Measurements from ENCODE around the gene DDX51.

DDX51 gene

GRCh38 chr12:132182711-132183365 lies 38.7 kb upstream of the DDX51 start:
- Mint-ChIP-seq H3K4me3 (no peak overlapping the region), H3K27ac (no peak overlapping the region), H3K9me3 (no peaks in the 10 kb centered on the region), H3K36me3 (ENCODE audit: low read depth) (no peaks in the 10 kb centered on the region), H3K4me1 (peaks cover 41% of the 10 kb centered on the region), H3K27me3 (peaks cover 4% of the 10 kb centered on the region)
- no peak for ATAC-seq
- no peak for DNase-seq

- H3K27me3 Mint-ChIP-seq: peaks cover 4% of the 10 kb centered on the region
- H3K27ac Mint-ChIP-seq: no peak overlapping the region
- no peak for DNase-seq
These were observed 38.1 kb upstream of the DDX51 start for GRCh38 chr12:132182206-132182710.

GRCh38 chr12:132181570-132182200 lies 37.6 kb upstream of the DDX51 start:
- Mint-ChIP-seq H3K4me3 (no peak overlapping the region), H3K9me3 (no peaks in the 10 kb centered on the region), H3K36me3 (ENCODE audit: low read depth) (no peaks in the 10 kb centered on the region), H3K27ac (no peak overlapping the region), H3K27me3 (peaks cover 6% of the 10 kb centered on the region), H3K4me1 (peaks cover 31% of the 10 kb centered on the region)
- no peak for DNase-seq
- ATAC-seq: no peak

More at GRCh38 chr12:132182206-132182710, 38.1 kb upstream of the DDX51 start:
- no peak for ATAC-seq
- Mint-ChIP-seq H3K9me3 (no peaks in the 10 kb centered on the region), H3K4me3 (no peak overlapping the region), H3K4me1 (peaks cover 36% of the 10 kb centered on the region), H3K36me3 (ENCODE audit: low read depth) (no peaks in the 10 kb centered on the region)

- Mint-ChIP-seq H3K4me1 (peaks cover 23% of the 10 kb centered on the region), H3K27ac (no peak overlapping the region), H3K4me3 (no peak overlapping the region), H3K9me3 (no peaks in the 10 kb centered on the region), H3K27me3 (peaks cover 4% of the 10 kb centered on the region), H3K36me3 (ENCODE audit: low read depth) (no peaks in the 10 kb centered on the region)
- DNase-seq (no peak), ATAC-seq (no peak)
These were observed 36.8 kb upstream of the DDX51 start for GRCh38 chr12:132180648-132181546.

GRCh38 chr12:132179431-132180362 lies 35.6 kb upstream of the DDX51 start:
- H3K27ac Mint-ChIP-seq: no peak overlapping the region
- ATAC-seq (no peak), DNase-seq (no peak)
- H3K36me3 Mint-ChIP-seq (ENCODE audit: low read depth): no peaks in the 10 kb centered on the region
- peaks cover 1% of the 10 kb centered on the region for H3K27me3 Mint-ChIP-seq
- no peak overlapping the region for H3K4me3 Mint-ChIP-seq
- peaks cover 15% of the 10 kb centered on the region for H3K4me1 Mint-ChIP-seq
- H3K9me3 Mint-ChIP-seq: no peaks in the 10 kb centered on the region

- Mint-ChIP-seq H3K36me3 (ENCODE audit: low read depth) (no peaks in the 10 kb centered on the region), H3K4me3 (peak overlapping the region; percentile 34), H3K9me3 (no peaks in the 10 kb centered on the region), H3K27ac (no peak overlapping the region), H3K4me1 (peaks cover 19% of the 10 kb centered on the region), H3K27me3 (peaks cover 1% of the 10 kb centered on the region)
- peak; percentile 25 for DNase-seq
- ATAC-seq: no peak
These were observed 34.8 kb upstream of the DDX51 start for GRCh38 chr12:132178801-132179401.

- Mint-ChIP-seq H3K27me3 (peaks cover 4% of the 10 kb centered on the region), H3K9me3 (no peaks in the 10 kb centered on the region), H3K27ac (no peak overlapping the region), H3K4me1 (peaks cover 19% of the 10 kb centered on the region), H3K36me3 (ENCODE audit: low read depth) (no peaks in the 10 kb centered on the region), H3K4me3 (no peak overlapping the region)
- no peak for DNase-seq
- no peak for ATAC-seq
These were observed 34.2 kb upstream of the DDX51 start for GRCh38 chr12:132178316-132178715.

GRCh38 chr12:132176920-132177551 lies 32.9 kb upstream of the DDX51 start:
- Mint-ChIP-seq H3K4me3 (no peak overlapping the region), H3K9me3 (no peaks in the 10 kb centered on the region), H3K27me3 (peaks cover 6% of the 10 kb centered on the region), H3K27ac (no peak overlapping the region), H3K36me3 (ENCODE audit: low read depth) (no peaks in the 10 kb centered on the region), H3K4me1 (peaks cover 25% of the 10 kb centered on the region)
- DNase-seq: no peak
- ATAC-seq: no peak

GRCh38 chr12:132176385-132176919 lies 32.3 kb upstream of the DDX51 start:
- no peak overlapping the region for H3K27ac Mint-ChIP-seq
- ATAC-seq (no peak), DNase-seq (no peak)
- no peaks in the 10 kb centered on the region for H3K36me3 Mint-ChIP-seq (ENCODE audit: low read depth)
- no peak overlapping the region for H3K4me3 Mint-ChIP-seq
- H3K27me3 Mint-ChIP-seq: peaks cover 6% of the 10 kb centered on the region
- no peaks in the 10 kb centered on the region for H3K9me3 Mint-ChIP-seq
- peaks cover 25% of the 10 kb centered on the region for H3K4me1 Mint-ChIP-seq

GRCh38 chr12:132175496-132176384 lies 31.6 kb upstream of the DDX51 start:
- H3K36me3 Mint-ChIP-seq (ENCODE audit: low read depth): no peaks in the 10 kb centered on the region
- H3K9me3 Mint-ChIP-seq: no peaks in the 10 kb centered on the region
- no peak overlapping the region for H3K27ac Mint-ChIP-seq
- peaks cover 6% of the 10 kb centered on the region for H3K27me3 Mint-ChIP-seq
- ATAC-seq: no peak
- DNase-seq: no peak
- no peak overlapping the region for H3K4me3 Mint-ChIP-seq
- H3K4me1 Mint-ChIP-seq: peaks cover 25% of the 10 kb centered on the region

- Mint-ChIP-seq H3K4me3 (no peak overlapping the region), H3K4me1 (peaks cover 25% of the 10 kb centered on the region), H3K36me3 (ENCODE audit: low read depth) (no peaks in the 10 kb centered on the region), H3K27ac (no peak overlapping the region), H3K9me3 (no peaks in the 10 kb centered on the region), H3K27me3 (peaks cover 6% of the 10 kb centered on the region)
- ATAC-seq: no peak
- DNase-seq: no peak
These were observed 30.8 kb upstream of the DDX51 start for GRCh38 chr12:132174839-132175490.

Data from activated naive CD8-positive, alpha-beta T cell treated with anti-CD3 and anti-CD28 coated beads, Interleukin-2, amount 50 U/mL, for 24 hours (primary cell).